Psoas muscle (tissue), 8 donors: Measurements from ENCODE around the gene HAGH. TPM values are rescaled to one million over a fixed set of nuclear protein-coding genes. Genes with fewer than 3 reads are reported as not detected.

Experiments used
- ATAC-seq, 4 donors: fragments of 200-7000 bp; cut with Tn5 transposase; one replicate each; pipeline ENCODE4 v1.9.1; 2020; ENCODE audit warnings: moderate library complexity in 3 of 4, mild to moderate bottlenecking in 2 of 4
- DNase-seq, 2 donors: peaks; one replicate each; pipeline ENCODE4 v3.0.0-alpha.2; 2020
- H3K27ac ChIP-seq: fragments of 200-600 bp; one replicate; pipeline ENCODE4 v1.8.0; 2022
- H3K27me3 ChIP-seq, 3 donors: fragments of 200-600 bp in 1 of 3; one replicate each; pipeline versions ENCODE4 v1.6.1 to v1.8.0; 2013 to 2022; ENCODE audit warnings: low read length in 2 of 3, mild to moderate bottlenecking in 2 of 3, moderate library complexity in 1 of 3; ENCODE audit not compliant: insufficient read depth in 3 of 3
- H3K36me3 ChIP-seq, 2 donors: fragments of 200-600 bp in 1 of 2; one replicate each; pipeline versions ENCODE4 v1.6.1 to v1.8.0; 2013 to 2022; ENCODE audit warnings: low read depth in 1 of 2, mild to moderate bottlenecking in 1 of 2, moderate library complexity in 1 of 2; ENCODE audit not compliant: insufficient read depth in 1 of 2
- H3K4me1 ChIP-seq: fragments of 200-600 bp; one replicate; pipeline ENCODE4 v1.8.0; 2022
- H3K4me3 ChIP-seq: fragments of 200-600 bp; one replicate; pipeline ENCODE4 v1.8.0; 2022; ENCODE audit warnings: mild to moderate bottlenecking
- H3K9me3 ChIP-seq: fragments of 200-600 bp; one replicate; pipeline ENCODE4 v1.8.0; 2022
- CTCF ChIP-seq: fragments of 200-600 bp; IDR thresholded peaks from one replicate; pipeline ENCODE4 v1.8.0; 2022; ENCODE audit warnings: antibody characterized with exemption
- WGBS, 3 donors: extraction: QIAGEN DNeasy Blood & Tissue Kit; methylation state at CpG; one replicate each; pipeline versions ENCODE4 v1.1.6 to v1.1.7; 2013; 5-methylcytosine and 5-hydroxymethylcytosine counted together
- intact Hi-C, 2 donors: fragments of 100-400 bp; cut with DNase I; formaldehyde crosslinking; loops; one replicate each; pipeline versions ENCODE4 v1.11.0 to v1.14.2; 2022
- polyA plus RNA-seq, 3 donors: library from polyadenylated mRNA; stranded (reverse); fragments of 200-250 nt; gene quantifications; one replicate each; pipeline ENCODE4 v1.2.3, GENCODE V29; 2013
- total RNA-seq, 4 donors: library from RNA; stranded (reverse); fragmentation: NEBNext Ultra II Directional in 2 of 4; extraction: Animal tissue kit (Norgen Biotek cat#: 25700) in 2 of 4; gene quantifications; one replicate each; pipeline versions ENCODE4 v1.2.1 to v1.2.4, GENCODE V29; 2021 to 2023
- donor health status: healthy with polysubstance abuse.
- donor health status: DM: no; HTN: no; CAD: no; lungs with moderate emphysema.
- donor health status: Bipolar disorder and iron deficiency.
- donor health status: healthy.
- donor health status: DM: yes; HTN: yes; CAD: no.
- donor health status: DM: no; HTN: no; CAD: no.
- donor health status: DM: no; HTN: no; CAD: no.
- donor health status: DM: yes; HTN: yes; CAD: no.

Gene HAGH
- total and polyA plus RNA-seq, 7 donors = 112 to 277 (median 160) TPM

GRCh38 chr16:1834096-1834495 is 7.5 kb upstream of the HAGH start:
- peaks cover 10% of the 10 kb centered on the region for H3K4me1 ChIP-seq
- intact Hi-C loops = no loop called here
- no peak for TF ChIP-seq CTCF
- 86 to 88% (median 86%) methylated on average over 5 of the region's 5 CpGs for WGBS, 3 donors
- ATAC-seq = no peak
- no peaks in the 10 kb centered on the region for H3K27me3 ChIP-seq
- H3K27ac ChIP-seq = no peak overlapping the region
- no peak overlapping the region for H3K4me3 ChIP-seq
- peaks cover 0 to 19% of the 10 kb centered on the region in 2 donors for H3K36me3 ChIP-seq
- no peaks in the 10 kb centered on the region for H3K9me3 ChIP-seq
- DNase-seq = no peak

- Histone ChIP-seq H3K36me3 (peaks cover 0 to 28% of the 10 kb centered on the region in 2 donors), H3K4me1 (peaks cover 21% of the 10 kb centered on the region), H3K9me3 (no peaks in the 10 kb centered on the region), H3K27me3 (no peaks in the 10 kb centered on the region), H3K4me3 (no peak overlapping the region), H3K27ac (no peak overlapping the region)
- ATAC-seq (no peak), DNase-seq (no peak)
- WGBS, 3 donors = 73 to 81% (median 75%) methylated on average over 9 of the region's 9 CpGs
- intact Hi-C loops = no loop called here
- no peak for TF ChIP-seq CTCF
These were observed 6.3 kb upstream of the HAGH start for GRCh38 chr16:1832838-1833454.

GRCh38 chr16:1831186-1832075 is 4.8 kb upstream of the HAGH start:
- H3K27ac ChIP-seq = no peak overlapping the region
- TF ChIP-seq CTCF = no peak
- intact Hi-C loops = no loop called here
- peaks cover 0 to 28% of the 10 kb centered on the region in 2 donors for H3K36me3 ChIP-seq
- peaks cover 25% of the 10 kb centered on the region for H3K4me1 ChIP-seq
- WGBS, 3 donors = 79 to 88% (median 82%) methylated on average over 19 of the region's 19 CpGs
- no peaks in the 10 kb centered on the region for H3K9me3 ChIP-seq
- H3K4me3 ChIP-seq = no peak overlapping the region
- H3K27me3 ChIP-seq = no peaks in the 10 kb centered on the region
- ATAC-seq = no peak
- DNase-seq = no peak

GRCh38 chr16:1830213-1830612 is 3.6 kb upstream of the HAGH start:
- WGBS, 3 donors = 29 to 43% (median 38%) methylated on average over 3 of the region's 3 CpGs
- H3K4me3 ChIP-seq = no peak overlapping the region
- DNase-seq = no peak

More at GRCh38 chr16:1830213-1830612, 3.6 kb upstream of the HAGH start:
- intact Hi-C loops = no loop called here
- peaks cover 31% of the 10 kb centered on the region for H3K4me1 ChIP-seq
- no peak for TF ChIP-seq CTCF
- no peak overlapping the region for H3K27ac ChIP-seq
- no peaks in the 10 kb centered on the region for H3K9me3 ChIP-seq
- H3K27me3 ChIP-seq = no peaks in the 10 kb centered on the region
- peaks cover 0 to 28% of the 10 kb centered on the region in 2 donors for H3K36me3 ChIP-seq
- ATAC-seq = no peak
